ENCODE data around the gene DIPK1C. TPM values are rescaled to one million over a fixed set of nuclear protein-coding genes. Genes with fewer than 3 reads are reported as not detected.

The DIPK1C gene
- total RNA-seq, 2 experiments from 2014 or later = not detected

- ChIA-PET CTCF (interaction anchor here (1.0 to 3.1 kb wide), 4 partner anchors 8 to 133 kb away, joined by 3 to 14 read pairs (median 7); no protein-coding TSS in a partner anchor), POLR2A (interaction anchor here (1.2 to 2.7 kb wide), 2 partner anchors 10 to 12 kb away, joined by 5 to 9 read pairs; partner anchors contain the start of gene CNDP2)
- Mint-ChIP-seq H3K27ac (peak overlapping the region; percentile 66), H3K4me1 (ENCODE audit: low read depth) (peaks cover 16% of the 10 kb centered on the region), H3K9me3 (no peaks in the 10 kb centered on the region), H3K36me3 (ENCODE audit: low read depth) (no peaks in the 10 kb centered on the region), H3K27me3 (no peaks in the 10 kb centered on the region), H3K4me3 (no peak overlapping the region)
- TF ChIP-seq, protein P1, sequence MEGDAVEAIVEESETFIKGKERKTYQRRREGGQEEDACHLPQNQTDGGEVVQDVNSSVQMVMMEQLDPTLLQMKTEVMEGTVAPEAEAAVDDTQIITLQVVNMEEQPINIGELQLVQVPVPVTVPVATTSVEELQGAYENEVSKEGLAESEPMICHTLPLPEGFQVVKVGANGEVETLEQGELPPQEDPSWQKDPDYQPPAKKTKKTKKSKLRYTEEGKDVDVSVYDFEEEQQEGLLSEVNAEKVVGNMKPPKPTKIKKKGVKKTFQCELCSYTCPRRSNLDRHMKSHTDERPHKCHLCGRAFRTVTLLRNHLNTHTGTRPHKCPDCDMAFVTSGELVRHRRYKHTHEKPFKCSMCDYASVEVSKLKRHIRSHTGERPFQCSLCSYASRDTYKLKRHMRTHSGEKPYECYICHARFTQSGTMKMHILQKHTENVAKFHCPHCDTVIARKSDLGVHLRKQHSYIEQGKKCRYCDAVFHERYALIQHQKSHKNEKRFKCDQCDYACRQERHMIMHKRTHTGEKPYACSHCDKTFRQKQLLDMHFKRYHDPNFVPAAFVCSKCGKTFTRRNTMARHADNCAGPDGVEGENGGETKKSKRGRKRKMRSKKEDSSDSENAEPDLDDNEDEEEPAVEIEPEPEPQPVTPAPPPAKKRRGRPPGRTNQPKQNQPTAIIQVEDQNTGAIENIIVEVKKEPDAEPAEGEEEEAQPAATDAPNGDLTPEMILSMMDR (IDR thresholded peaks at IDR 0.05) = no peak
- DNase-seq (no peak), ATAC-seq (no peak)
- intact Hi-C loops (cut with micrococcal nuclease) = no loop called here
Observed at GRCh38 chr18:74486119-74486849, 29.2 kb upstream of the DIPK1C start.

GRCh38 chr18:74482697-74483096 is 25.6 kb upstream of the DIPK1C start:
- no peaks in the 10 kb centered on the region for H3K9me3 Mint-ChIP-seq
- H3K27ac Mint-ChIP-seq = no peak overlapping the region
- ChIA-PET POLR2A (no interaction called here), CTCF (interaction anchor here (1.8 kb wide), 1 partner anchor 11 kb away, joined by 8 read pairs; no protein-coding TSS in a partner anchor)
- TF ChIP-seq, protein P1 (IDR thresholded peaks at IDR 0.05) = no peak
- ATAC-seq (no peak), DNase-seq (no peak)
- no peak overlapping the region for H3K4me3 Mint-ChIP-seq
- intact Hi-C loops (cut with micrococcal nuclease) = no loop called here
- peaks cover 16% of the 10 kb centered on the region for H3K4me1 Mint-ChIP-seq (ENCODE audit: low read depth)
- no peaks in the 10 kb centered on the region for H3K27me3 Mint-ChIP-seq
- H3K36me3 Mint-ChIP-seq (ENCODE audit: low read depth) = no peaks in the 10 kb centered on the region

- no peaks in the 10 kb centered on the region for H3K36me3 Mint-ChIP-seq (ENCODE audit: low read depth)
- DNase-seq = no peak
- ChIA-PET CTCF (no interaction called here), POLR2A (no interaction called here)
- intact Hi-C loops (cut with micrococcal nuclease) = no loop called here
- no peaks in the 10 kb centered on the region for H3K27me3 Mint-ChIP-seq
- peaks cover 6% of the 10 kb centered on the region for H3K4me1 Mint-ChIP-seq (ENCODE audit: low read depth)
- ATAC-seq = no peak
- H3K27ac Mint-ChIP-seq = no peak overlapping the region
- no peaks in the 10 kb centered on the region for H3K9me3 Mint-ChIP-seq
- TF ChIP-seq, protein P1 (IDR thresholded peaks at IDR 0.05) = no peak
- H3K4me3 Mint-ChIP-seq = no peak overlapping the region
Observed at GRCh38 chr18:74480149-74480651, 23.1 kb upstream of the DIPK1C start.

GRCh38 chr18:74479486-74480148 is 22.5 kb upstream of the DIPK1C start:
- no peaks in the 10 kb centered on the region for H3K9me3 Mint-ChIP-seq
- ChIA-PET CTCF (no interaction called here), POLR2A (no interaction called here)
- TF ChIP-seq, protein P1 (IDR thresholded peaks at IDR 0.05) = no peak
- no peak overlapping the region for H3K27ac Mint-ChIP-seq
- H3K27me3 Mint-ChIP-seq = no peaks in the 10 kb centered on the region
- intact Hi-C loops (cut with micrococcal nuclease) = no loop called here
- H3K4me3 Mint-ChIP-seq = no peak overlapping the region
- H3K4me1 Mint-ChIP-seq (ENCODE audit: low read depth) = peaks cover 2% of the 10 kb centered on the region
- H3K36me3 Mint-ChIP-seq (ENCODE audit: low read depth) = no peaks in the 10 kb centered on the region
- no peak for ATAC-seq
- no peak for DNase-seq

- ATAC-seq (no peak), DNase-seq (no peak)
- POLR2A ChIA-PET = no interaction called here
- Mint-ChIP-seq H3K27ac (no peak overlapping the region), H3K9me3 (no peaks in the 10 kb centered on the region), H3K27me3 (no peaks in the 10 kb centered on the region), H3K4me1 (ENCODE audit: low read depth) (no peaks in the 10 kb centered on the region), H3K4me3 (no peak overlapping the region), H3K36me3 (ENCODE audit: low read depth) (no peaks in the 10 kb centered on the region)
- intact Hi-C loops (cut with micrococcal nuclease) = no loop called here
- CTCF ChIA-PET = no interaction called here
- TF ChIP-seq, protein P1 (IDR thresholded peaks at IDR 0.05) = no peak
Observed at GRCh38 chr18:74478880-74479279, 21.8 kb upstream of the DIPK1C start.

Measured in activated CD8-positive, alpha-beta T cell treated with anti-CD3 and anti-CD28 coated beads for 36 hours (primary cell).